Transverse colon (tissue), 3 donors: Measurements from ENCODE around the gene OGA.

Experiments used
- CTCF ChIP-seq, 5 experiments: fragments of 200-600 bp in 3 of 5; fragments of 450-650 bp in 2 of 5; sonication (generic) in 3 of 5; IDR thresholded peaks; 1 replicate in 2 of 5; 2 replicates in 3 of 5; pipeline ENCODE4 v1.5.1; 2016 to 2017; ENCODE audit warnings: antibody characterized with exemption in 5 of 5, inconsistent platforms in 3 of 5, mild to moderate bottlenecking in 2 of 5, moderate library complexity in 1 of 5
- POLR2A ChIP-seq: fragments of 450-650 bp; IDR thresholded peaks from one replicate; pipeline ENCODE4 v1.6.1; 2016; ENCODE audit warnings: antibody characterized with exemption, mild to moderate bottlenecking, moderate library complexity

- TF ChIP-seq CTCF (IDR thresholded peaks at IDR 0.05) (no peak), POLR2A (no peak)
These were observed 6.5 kb upstream of the OGA start for GRCh38 chr10:101824736-101825135.
